B cell (primary cell): ENCODE results near the gene THSD7B. TPM values are rescaled to one million over a fixed set of nuclear protein-coding genes. Genes with fewer than 3 reads are reported as not detected.

Experiments
- ATAC-seq: fragments of 200-7000 bp; cut with Tn5 transposase; one replicate; pipeline ENCODE4 v1.10.0; 2021; ENCODE audit warnings: low read depth, mild to moderate bottlenecking, moderate number of reproducible peaks, moderate library complexity
- CTCF ChIA-PET: fragments of 350-600 bp; sonication (Branson Sonifier 250); formaldehyde crosslinking; loops from one replicate; lab custom pipeline; 2021; ENCODE audit warnings: antibody characterized with exemption, inconsistent platforms; lab: Charles Lee
- POLR2A ChIA-PET: fragments of 350-600 bp; sonication (Branson Sonifier 250); formaldehyde crosslinking; loops from one replicate; lab custom pipeline; 2021; ENCODE audit warnings: antibody characterized with exemption; lab: Charles Lee
- DNase-seq: peaks from one replicate; pipeline ENCODE4 v3.0.0; 2013
- H2AFZ ChIP-seq: 2 replicates; pipeline ENCODE4 v1.6.1; 2012; ENCODE audit warnings: mild to moderate bottlenecking, low read depth, low read length; ENCODE audit not compliant: insufficient read depth, poor library complexity, severe bottlenecking
- H3K27ac ChIP-seq, 2 donors: 1 replicate in 1 of 2; 2 replicates in 1 of 2; pipeline ENCODE4 v1.5.1; 2012 to 2013; ENCODE audit warnings: low read length in 2 of 2, mild to moderate bottlenecking in 2 of 2, moderate library complexity in 1 of 2
- H3K27me3 ChIP-seq, 4 experiments: fragments of 200-600 bp in 1 of 4; sonication (generic) in 1 of 4; replicated peaks in 1 of 4; 1 replicate in 2 of 4; 2 replicates in 2 of 4; pipeline versions ENCODE4 v1.6.1 to v1.7.0; 2013 to 2016; ENCODE audit warnings: low read length in 3 of 4, mild to moderate bottlenecking in 2 of 4, mixed read lengths in 1 of 4, moderate library complexity in 1 of 4; ENCODE audit not compliant: insufficient read depth in 4 of 4, control insufficient read depth in 3 of 4; ENCODE audit errors: control extremely low read depth in 1 of 4
- H3K36me3 ChIP-seq, 2 experiments: replicated peaks in 1 of 2; 1 replicate in 1 of 2; 2 replicates in 1 of 2; pipeline versions ENCODE4 v1.6.1 to v1.7.1; 2013; ENCODE audit warnings: low read length in 1 of 2; ENCODE audit not compliant: insufficient read depth in 2 of 2, control insufficient read depth in 1 of 2; ENCODE audit errors: control extremely low read depth in 1 of 2, extremely low read depth in 1 of 2
- H3K4me1 ChIP-seq, 2 donors: fragments of 200-600 bp in 1 of 2; sonication (generic) in 1 of 2; 1 replicate in 1 of 2; 2 replicates in 1 of 2; pipeline versions ENCODE4 v1.5.1 to v1.6.1; 2013 to 2017; ENCODE audit warnings: low read length in 2 of 2; ENCODE audit not compliant: control insufficient read depth in 2 of 2, insufficient read depth in 2 of 2
- H3K4me2 ChIP-seq: replicated peaks from 2 replicates; pipeline ENCODE3; 2012; ENCODE audit warnings: mild to moderate bottlenecking, low read depth, low read length; ENCODE audit not compliant: poor library complexity, severe bottlenecking
- H3K4me3 ChIP-seq, 5 experiments: fragments of 200-600 bp in 1 of 5; sonication (generic) in 1 of 5; 1 replicate in 3 of 5; 2 replicates in 2 of 5; pipeline versions ENCODE4 v1.5.1 to v1.7.0; 2011 to 2016; ENCODE audit warnings: low read length in 4 of 5, mild to moderate bottlenecking in 4 of 5, low read depth in 2 of 5, control low read depth in 1 of 5, moderate library complexity in 1 of 5; ENCODE audit not compliant: insufficient read depth in 1 of 5; ENCODE audit errors: control extremely low read depth in 1 of 5, extremely low read depth in 1 of 5
- H3K79me2 ChIP-seq: fragments of 200-600 bp; sonication (generic); one replicate; pipeline ENCODE4 v1.6.0; 2016; ENCODE audit warnings: low read length; ENCODE audit not compliant: control insufficient read depth, insufficient read depth
- H3K9ac ChIP-seq: fragments of 200-600 bp; sonication (generic); 2 replicates; pipeline ENCODE4 v1.6.1; 2017; ENCODE audit warnings: mild to moderate bottlenecking, low read length, moderate library complexity
- H3K9me3 ChIP-seq, 3 donors: one replicate each; pipeline versions ENCODE4 v1.6.1 to v1.7.1; 2013; ENCODE audit warnings: low read length in 2 of 3; ENCODE audit not compliant: control insufficient read depth in 2 of 3, insufficient read depth in 1 of 3; ENCODE audit errors: control extremely low read depth in 1 of 3
- H4K20me1 ChIP-seq: 2 replicates; pipeline ENCODE4 v1.6.0; 2012; ENCODE audit warnings: mild to moderate bottlenecking, low read length; ENCODE audit not compliant: insufficient read depth, control insufficient read depth, poor library complexity, severe bottlenecking
- H3K27ac Mint-ChIP-seq: one replicate; pipeline ENCODE4 v1.8.0; 2021; ENCODE audit warnings: mixed read lengths
- H3K27me3 Mint-ChIP-seq: one replicate; pipeline ENCODE4 v1.8.0; 2021; ENCODE audit warnings: mixed read lengths
- H3K4me1 Mint-ChIP-seq: one replicate; pipeline ENCODE4 v1.8.0; 2021; ENCODE audit warnings: mixed read lengths
- H3K4me3 Mint-ChIP-seq: one replicate; pipeline ENCODE4 v1.8.0; 2021; ENCODE audit warnings: mixed read lengths
- H3K9me3 Mint-ChIP-seq: one replicate; pipeline ENCODE4 v1.8.0; 2022; ENCODE audit warnings: mixed read lengths; ENCODE audit not compliant: insufficient read depth
- CTCF ChIP-seq: fragments of 200-600 bp; IDR thresholded peaks from one replicate; pipeline ENCODE4 v1.8.0; 2022; ENCODE audit warnings: antibody characterized with exemption, mild to moderate bottlenecking
- EZH2 ChIP-seq: IDR thresholded peaks from 2 replicates; pipeline ENCODE4 v1.6.1; 2012; ENCODE audit warnings: borderline replicate concordance, low read depth, mild to moderate bottlenecking, moderate library complexity, low read length; ENCODE audit not compliant: insufficient read depth, poor library complexity, severe bottlenecking
- WGBS: methylation state at CpG from one replicate; pipeline ENCODE4 v1.1.5; 2013; ENCODE audit warnings: missing lambda C conversion rate; ENCODE audit not compliant: insufficient coverage; 5-methylcytosine and 5-hydroxymethylcytosine counted together
- intact Hi-C: fragments of 100-400 bp; cut with micrococcal nuclease; formaldehyde crosslinking; loops from one replicate; pipeline ENCODE4 v1.10.0; 2022
- polyA plus RNA-seq: library from polyadenylated mRNA; depleted of rRNA; stranded (reverse); fragments of >200 nt; gene quantifications from 2 replicates; pipeline ENCODE4 v1.2.3, GENCODE V29; 2012
- total RNA-seq, 2 donors: library from RNA; stranded (reverse); fragments of 120-200 nt in 1 of 2; gene quantifications; 1 replicate in 1 of 2; 2 replicates in 1 of 2; pipeline versions ENCODE4 v1.2.3 to v1.2.4, GENCODE V29; 2013 to 2022

Gene THSD7B
- total and polyA plus RNA-seq, 2 donors (not counting 1 experiment from before 2014, with no cell fraction given) = 0.76 TPM; not detected in 1

GRCh38 chr2:137202318-137202717, 437.0 kb downstream of the THSD7B start:
- Mint-ChIP-seq H3K27ac (no peak overlapping the region), H3K4me1 (no peaks in the 10 kb centered on the region), H3K9me3 (no peaks in the 10 kb centered on the region), H3K4me3 (no peak overlapping the region), H3K27me3 (no peaks in the 10 kb centered on the region)
- ChIA-PET POLR2A (no interaction called here), CTCF (no interaction called here)
- Histone ChIP-seq H2AFZ (no peak overlapping the region), H3K4me1 (no peaks in the 10 kb centered on the region), H3K27me3 (no peaks in the 10 kb centered on the region), H3K27ac (no peak overlapping the region), H3K4me2 (no peak overlapping the region), H3K4me3 (no peak overlapping the region), H4K20me1 (no peaks in the 10 kb centered on the region), H3K36me3 (no peaks in the 10 kb centered on the region), H3K9ac (no peak overlapping the region), H3K79me2 (no peaks in the 10 kb centered on the region), H3K9me3 (no peaks in the 10 kb centered on the region)
- DNase-seq = no peak
- intact Hi-C loops = no loop called here
- no peak for ATAC-seq
- WGBS = 61% methylated on average over 3 of the region's 4 CpGs
- TF ChIP-seq CTCF (no peak), EZH2 (no peak)

DNA sequence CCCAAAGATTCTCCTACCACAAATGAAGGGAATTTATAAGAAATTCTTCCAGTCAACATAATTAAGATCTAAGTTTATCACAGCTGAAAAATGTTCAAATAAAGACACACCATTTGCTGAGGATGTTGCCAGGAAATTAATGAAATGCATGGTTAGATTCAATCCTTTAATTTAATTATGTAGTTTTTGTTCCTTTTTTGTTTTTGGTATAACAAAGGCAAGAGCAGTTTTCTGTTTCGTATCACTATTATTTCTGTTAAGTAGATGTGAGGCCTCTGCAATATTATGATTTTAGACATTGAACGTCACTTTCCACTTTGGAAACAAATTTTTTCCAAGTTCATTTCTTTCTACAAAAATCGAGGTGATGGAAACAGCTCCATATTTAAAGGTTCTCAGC, 440.0 kb downstream of the THSD7B start:
- no peaks in the 10 kb centered on the region for H3K4me1 Mint-ChIP-seq
- DNase-seq (no peak), ATAC-seq (no peak)
- no peak overlapping the region for H3K4me3 Mint-ChIP-seq
- H3K79me2 ChIP-seq = no peaks in the 10 kb centered on the region
- H3K9me3 ChIP-seq = no peaks in the 10 kb centered on the region
- POLR2A ChIA-PET = no interaction called here
- CTCF ChIA-PET = interaction anchor here (1.0 kb wide), 1 partner anchor 8 kb away, joined by 3 read pairs; no protein-coding TSS in a partner anchor
- H3K9me3 Mint-ChIP-seq = no peaks in the 10 kb centered on the region
- H4K20me1 ChIP-seq = no peaks in the 10 kb centered on the region
- intact Hi-C loops = no loop called here
- no peaks in the 10 kb centered on the region for H3K36me3 ChIP-seq
- H2AFZ ChIP-seq = no peak overlapping the region
- no peaks in the 10 kb centered on the region for H3K4me1 ChIP-seq
- H3K27ac Mint-ChIP-seq = no peak overlapping the region
- TF ChIP-seq EZH2 = no peak
- H3K27me3 ChIP-seq = no peaks in the 10 kb centered on the region
- no peak overlapping the region for H3K9ac ChIP-seq
- H3K27ac ChIP-seq = no peak overlapping the region
- no peak overlapping the region for H3K4me3 ChIP-seq
- H3K4me2 ChIP-seq = no peak overlapping the region
- WGBS = no CpG with 5 or more reads among the region's 3 CpGs
- no peaks in the 10 kb centered on the region for H3K27me3 Mint-ChIP-seq
